Measurements from ENCODE around the gene KIF18B. TPM values are rescaled to one million over a fixed set of nuclear protein-coding genes. Genes with fewer than 3 reads are reported as not detected.

The KIF18B gene
- total RNA-seq, 3 donors from 2014 or later (not counting 1 experiment from before 2014, with no cell fraction given), result 0.53 to 1.3 (median 1.1) TPM

GRCh38 chr17:44966348-44967025 is 18.9 kb upstream of the KIF18B start:
- H3K27me3 ChIP-seq (ENCODE audit: control insufficient read depth, insufficient read depth, low read length), result peaks cover 40% of the 10 kb centered on the region
- no peak overlapping the region for H3K4me3 ChIP-seq (ENCODE audit: low read length)
- DNase-seq, result peak in 1 of 2 donors; percentile 23
- no peak overlapping the region for H3K27ac ChIP-seq (ENCODE audit: low read length)
- WGBS (ENCODE audit: insufficient coverage), result 13% methylated on average over 18 of the region's 21 CpGs
- no peaks in the 10 kb centered on the region for H3K9me3 Mint-ChIP-seq
- intact Hi-C loops (cut with micrococcal nuclease), result no loop called here
- TF ChIP-seq, protein P1, sequence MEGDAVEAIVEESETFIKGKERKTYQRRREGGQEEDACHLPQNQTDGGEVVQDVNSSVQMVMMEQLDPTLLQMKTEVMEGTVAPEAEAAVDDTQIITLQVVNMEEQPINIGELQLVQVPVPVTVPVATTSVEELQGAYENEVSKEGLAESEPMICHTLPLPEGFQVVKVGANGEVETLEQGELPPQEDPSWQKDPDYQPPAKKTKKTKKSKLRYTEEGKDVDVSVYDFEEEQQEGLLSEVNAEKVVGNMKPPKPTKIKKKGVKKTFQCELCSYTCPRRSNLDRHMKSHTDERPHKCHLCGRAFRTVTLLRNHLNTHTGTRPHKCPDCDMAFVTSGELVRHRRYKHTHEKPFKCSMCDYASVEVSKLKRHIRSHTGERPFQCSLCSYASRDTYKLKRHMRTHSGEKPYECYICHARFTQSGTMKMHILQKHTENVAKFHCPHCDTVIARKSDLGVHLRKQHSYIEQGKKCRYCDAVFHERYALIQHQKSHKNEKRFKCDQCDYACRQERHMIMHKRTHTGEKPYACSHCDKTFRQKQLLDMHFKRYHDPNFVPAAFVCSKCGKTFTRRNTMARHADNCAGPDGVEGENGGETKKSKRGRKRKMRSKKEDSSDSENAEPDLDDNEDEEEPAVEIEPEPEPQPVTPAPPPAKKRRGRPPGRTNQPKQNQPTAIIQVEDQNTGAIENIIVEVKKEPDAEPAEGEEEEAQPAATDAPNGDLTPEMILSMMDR (IDR thresholded peaks at IDR 0.05), result no peak
- peaks cover 36 to 48% of the 10 kb centered on the region in 2 donors for H3K27me3 Mint-ChIP-seq (ENCODE audit: low read depth in 2 of 2)
- H3K9me3 ChIP-seq (ENCODE audit: control insufficient read depth, insufficient read depth, low read length), result peaks cover 5% of the 10 kb centered on the region
- H3K4me3 Mint-ChIP-seq, result no peak overlapping the region
- ATAC-seq, result no peak
- peaks cover 31% of the 10 kb centered on the region for H3K4me1 ChIP-seq (ENCODE audit: control insufficient read depth, insufficient read depth, low read length)
- H3K4me1 Mint-ChIP-seq, result peaks cover 18 to 36% of the 10 kb centered on the region in 2 donors
- H3K36me3 Mint-ChIP-seq, result no peaks in the 10 kb centered on the region
- no peaks in the 10 kb centered on the region for H3K36me3 ChIP-seq (ENCODE audit: control insufficient read depth, insufficient read depth, low read length)
- H3K27ac Mint-ChIP-seq, result peak overlapping the region in 1 of 2 donors; percentile 38

- TF ChIP-seq, protein P1 (IDR thresholded peaks at IDR 0.05), result no peak
- DNase-seq (no peak), ATAC-seq (no peak)
- Mint-ChIP-seq H3K4me1 (peaks cover 18 to 34% of the 10 kb centered on the region in 2 donors), H3K27me3 (ENCODE audit: low read depth in 2 of 2) (peaks cover 41 to 51% of the 10 kb centered on the region in 2 donors), H3K36me3 (no peaks in the 10 kb centered on the region), H3K4me3 (peak overlapping the region; percentile 45), H3K9me3 (no peaks in the 10 kb centered on the region), H3K27ac (no peak overlapping the region)
- H3K27me3 ChIP-seq (ENCODE audit: control insufficient read depth, insufficient read depth, low read length), result peaks cover 42% of the 10 kb centered on the region
- H3K4me3 ChIP-seq (ENCODE audit: low read length), result no peak overlapping the region
- H3K27ac ChIP-seq (ENCODE audit: low read length), result no peak overlapping the region
- no peaks in the 10 kb centered on the region for H3K36me3 ChIP-seq (ENCODE audit: control insufficient read depth, insufficient read depth, low read length)
- peaks cover 31% of the 10 kb centered on the region for H3K4me1 ChIP-seq (ENCODE audit: control insufficient read depth, insufficient read depth, low read length)
- H3K9me3 ChIP-seq (ENCODE audit: control insufficient read depth, insufficient read depth, low read length), result peaks cover 5% of the 10 kb centered on the region
- 56% methylated on average over 5 of the region's 5 CpGs for WGBS (ENCODE audit: insufficient coverage)
- intact Hi-C loops (cut with micrococcal nuclease), result no loop called here
These were observed 18.1 kb upstream of the KIF18B start for GRCh38 chr17:44965481-44966234.

GRCh38 chr17:44961921-44962350 is 14.4 kb upstream of the KIF18B start:
- Mint-ChIP-seq H3K4me3 (no peak overlapping the region), H3K9me3 (no peaks in the 10 kb centered on the region), H3K4me1 (peaks cover 0 to 12% of the 10 kb centered on the region in 2 donors), H3K27ac (no peak overlapping the region), H3K36me3 (no peaks in the 10 kb centered on the region), H3K27me3 (ENCODE audit: low read depth in 2 of 2) (peaks cover 48 to 50% of the 10 kb centered on the region in 2 donors)
- DNase-seq (no peak), ATAC-seq (no peak)
- 84% methylated on average over 7 of the region's 7 CpGs for WGBS (ENCODE audit: insufficient coverage)
- Histone ChIP-seq H3K9me3 (ENCODE audit: control insufficient read depth, insufficient read depth, low read length) (peaks cover 5% of the 10 kb centered on the region), H3K27me3 (ENCODE audit: control insufficient read depth, insufficient read depth, low read length) (peaks cover 38% of the 10 kb centered on the region), H3K36me3 (ENCODE audit: control insufficient read depth, insufficient read depth, low read length) (no peaks in the 10 kb centered on the region), H3K27ac (ENCODE audit: low read length) (no peak overlapping the region), H3K4me3 (ENCODE audit: low read length) (no peak overlapping the region), H3K4me1 (ENCODE audit: control insufficient read depth, insufficient read depth, low read length) (peaks cover 10% of the 10 kb centered on the region)
- TF ChIP-seq, protein P1 (IDR thresholded peaks at IDR 0.05), result no peak
- intact Hi-C loops (cut with micrococcal nuclease), result no loop called here

All from natural killer cell (primary cell).